ENCODE measurements around the gene THAP6.
"Not testable (repeated sequence)": the region's sequence is repeated elsewhere in the genome, so short reads cannot be mapped to it uniquely, and the experiment has no call there.

The THAP6 gene

GRCh38 chr4:75495476-75495875 lies 18.8 kb upstream of the THAP6 start:
- no peak for TF ChIP-seq CTCF (IDR thresholded peaks at IDR 0.05; ENCODE audit: low read length, missing control alignments)
- no peak overlapping the region for H3K4me3 ChIP-seq (replicated peaks; ENCODE audit: low read depth, low read length)
- no peak for DNase-seq (ENCODE audit: low read depth)

- H3K4me3 ChIP-seq (replicated peaks; ENCODE audit: low read depth, low read length) = no peak overlapping the region
- TF ChIP-seq CTCF (IDR thresholded peaks at IDR 0.05; ENCODE audit: low read length, missing control alignments) = no peak
- no peak for DNase-seq (ENCODE audit: low read depth)
Observed at GRCh38 chr4:75496406-75496805, 17.9 kb upstream of the THAP6 start.

DNA sequence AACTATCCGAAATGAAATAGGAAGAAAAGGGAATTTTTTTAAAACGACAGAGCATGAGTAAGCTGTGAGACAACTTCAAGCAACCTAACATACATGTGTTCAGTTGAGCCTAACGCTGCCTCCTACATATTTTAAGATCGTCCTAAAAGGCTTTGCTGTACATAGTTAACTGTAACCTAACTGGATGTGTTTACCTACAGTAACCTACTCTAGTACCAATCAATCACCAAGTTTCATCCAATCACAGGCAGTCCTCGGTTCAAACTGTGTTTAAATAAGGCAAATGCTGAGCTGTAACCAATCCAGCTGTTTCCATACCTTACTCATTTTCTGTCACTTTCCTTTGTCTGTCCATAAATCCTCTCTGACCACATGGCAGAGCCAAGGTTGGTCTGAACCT lies 17.1 kb upstream of the THAP6 start:
- no peak overlapping the region for H3K4me3 ChIP-seq (replicated peaks; ENCODE audit: low read depth, low read length)
- DNase-seq (ENCODE audit: low read depth) = peak; percentile 8
- TF ChIP-seq CTCF (IDR thresholded peaks at IDR 0.05; ENCODE audit: low read length, missing control alignments) = no peak

- no peak for TF ChIP-seq CTCF (IDR thresholded peaks at IDR 0.05; ENCODE audit: low read length, missing control alignments)
- no peak overlapping the region for H3K4me3 ChIP-seq (replicated peaks; ENCODE audit: low read depth, low read length)
Observed at GRCh38 chr4:75498041-75498440, 16.2 kb upstream of the THAP6 start.

DNA sequence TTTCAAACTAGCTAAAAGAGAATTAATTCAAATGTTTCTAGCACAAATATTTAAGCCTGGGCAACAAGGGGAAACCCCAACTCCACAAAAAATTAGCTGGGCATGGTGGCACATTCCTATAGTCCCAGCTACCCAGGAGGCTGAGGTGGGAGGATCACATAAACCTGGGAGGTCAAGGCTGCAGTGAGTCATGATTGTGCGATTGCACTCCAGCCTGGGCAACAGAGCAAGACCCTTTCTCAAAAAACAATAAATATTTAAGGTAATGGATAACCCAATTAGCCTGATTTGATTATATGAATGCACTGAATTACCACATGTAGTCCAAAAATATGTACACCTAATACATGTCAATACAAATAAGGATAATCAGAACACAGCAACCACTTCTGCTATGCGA lies 14.4 kb upstream of the THAP6 start:
- TF ChIP-seq CTCF (IDR thresholded peaks at IDR 0.05; ENCODE audit: low read length, missing control alignments) = no peak
- H3K4me3 ChIP-seq (replicated peaks; ENCODE audit: low read depth, low read length) = no peak overlapping the region
- DNase-seq (ENCODE audit: low read depth) = no peak

More at GRCh38 chr4:75498041-75498440, 16.2 kb upstream of the THAP6 start:
- DNase-seq (ENCODE audit: low read depth) = no peak

- no peak for DNase-seq (ENCODE audit: low read depth)
- no peak for TF ChIP-seq CTCF (IDR thresholded peaks at IDR 0.05; ENCODE audit: low read length, missing control alignments)
- no peak overlapping the region for H3K4me3 ChIP-seq (replicated peaks; ENCODE audit: low read depth, low read length)
Observed at GRCh38 chr4:75502671-75503070, 11.6 kb upstream of the THAP6 start.

DNA sequence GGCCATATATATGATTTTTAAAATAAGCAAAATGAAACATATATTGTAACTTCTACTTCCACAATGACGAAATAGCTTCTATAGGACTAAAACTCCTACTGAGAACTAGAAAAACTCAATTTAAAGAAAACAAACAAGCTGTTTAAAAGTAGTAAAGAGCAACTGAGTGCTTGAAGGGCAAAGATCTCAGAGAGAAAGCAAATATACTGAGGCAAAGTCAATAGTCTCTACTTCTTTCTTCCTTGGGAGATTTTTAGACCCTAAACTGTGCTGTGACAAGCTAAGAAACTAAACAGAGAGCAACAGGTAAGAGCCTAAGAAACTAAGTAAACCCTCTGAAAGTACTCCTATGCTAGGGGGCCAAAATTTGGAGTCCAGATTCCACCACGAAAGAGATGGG lies 8.6 kb upstream of the THAP6 start:
- no peak for TF ChIP-seq CTCF (IDR thresholded peaks at IDR 0.05; ENCODE audit: low read length, missing control alignments)
- no peak for DNase-seq (ENCODE audit: low read depth)
- H3K4me3 ChIP-seq (replicated peaks; ENCODE audit: low read depth, low read length) = no peak overlapping the region

GRCh38 chr4:75509592-75509991 lies 4.7 kb upstream of the THAP6 start:
- H3K4me3 ChIP-seq (replicated peaks; ENCODE audit: low read depth, low read length) = not testable (repeated sequence)

More at GRCh38 chr4:75509592-75509991, 4.7 kb upstream of the THAP6 start:
- not testable (repeated sequence) for DNase-seq (ENCODE audit: low read depth)

All from fibroblast of pulmonary artery (primary cell).